ENCODE measurements around the gene TBC1D5.
A peak's percentile ranks its signal among the peaks of the same experiment; 100 is the strongest.
"Not testable (repeated sequence)": the region's sequence is repeated elsewhere in the genome, so short reads cannot be mapped to it uniquely, and the experiment has no call there.

Gene TBC1D5

GRCh38 chr3:17709236-17709810 is 33.1 kb downstream of the TBC1D5 start:
- DNase-seq (ENCODE audit: low read depth, low spot score) = no peak

GRCh38 chr3:17707813-17708543 is 34.5 kb downstream of the TBC1D5 start:
- no peak for DNase-seq (ENCODE audit: low read depth, low spot score)

GRCh38 chr3:17705991-17706390 is 36.4 kb downstream of the TBC1D5 start:
- not testable (repeated sequence) for DNase-seq (ENCODE audit: low read depth, low spot score)

GRCh38 chr3:17699815-17700214 is 42.6 kb downstream of the TBC1D5 start:
- not testable (repeated sequence) for DNase-seq (ENCODE audit: low read depth, low spot score)

GRCh38 chr3:17695665-17696064 is 46.8 kb downstream of the TBC1D5 start:
- DNase-seq (ENCODE audit: low read depth, low spot score) = not testable (repeated sequence)

GRCh38 chr3:17693670-17693999 is 48.8 kb downstream of the TBC1D5 start:
- DNase-seq (ENCODE audit: low read depth, low spot score) = not testable (repeated sequence)

- peak; percentile 80 for DNase-seq (ENCODE audit: low read depth, low spot score)
These were observed 49.4 kb downstream of the TBC1D5 start for GRCh38 chr3:17692846-17693669.

- no peak for DNase-seq (ENCODE audit: low read depth, low spot score)
These were observed 54.9 kb downstream of the TBC1D5 start for GRCh38 chr3:17687566-17687965.

GRCh38 chr3:17686613-17687012 is 55.8 kb downstream of the TBC1D5 start:
- DNase-seq (ENCODE audit: low read depth, low spot score) = no peak

GRCh38 chr3:17683542-17684207 is 58.8 kb downstream of the TBC1D5 start:
- DNase-seq (ENCODE audit: low read depth, low spot score) = no peak

GRCh38 chr3:17680530-17680929 is 61.9 kb downstream of the TBC1D5 start:
- no peak for DNase-seq (ENCODE audit: low read depth, low spot score)

GRCh38 chr3:17678116-17678741 is 64.2 kb downstream of the TBC1D5 start:
- DNase-seq (ENCODE audit: low read depth, low spot score) = no peak

- DNase-seq (ENCODE audit: low read depth, low spot score) = no peak
These were observed 68.2 kb downstream of the TBC1D5 start for GRCh38 chr3:17674082-17674686.

GRCh38 chr3:17672506-17672905 is 69.9 kb downstream of the TBC1D5 start:
- no peak for DNase-seq (ENCODE audit: low read depth, low spot score)

GRCh38 chr3:17670749-17671148 is 71.7 kb downstream of the TBC1D5 start:
- DNase-seq (ENCODE audit: low read depth, low spot score) = no peak

GRCh38 chr3:17664923-17665322 is 77.5 kb downstream of the TBC1D5 start:
- no peak for DNase-seq (ENCODE audit: low read depth, low spot score)

GRCh38 chr3:17656264-17656663 is 86.2 kb downstream of the TBC1D5 start:
- DNase-seq (ENCODE audit: low read depth, low spot score) = no peak

- DNase-seq (ENCODE audit: low read depth, low spot score) = no peak
These were observed 86.7 kb downstream of the TBC1D5 start for GRCh38 chr3:17655743-17656142.

- DNase-seq (ENCODE audit: low read depth, low spot score) = not testable (repeated sequence)
These were observed 92.7 kb downstream of the TBC1D5 start for GRCh38 chr3:17649748-17650147.

- DNase-seq (ENCODE audit: low read depth, low spot score) = not testable (repeated sequence)
These were observed 93.6 kb downstream of the TBC1D5 start for GRCh38 chr3:17648630-17649355.

Data from ELF-1 (cell line).